ENCODE measurements around the gene HBG1.

The HBG1 gene

GRCh38 chr11:5224538-5225479 is 24.8 kb downstream of the HBG1 start:
- no peak for DNase-seq

- no peak for DNase-seq
These were observed 26.0 kb downstream of the HBG1 start for GRCh38 chr11:5223686-5224085.

DNA sequence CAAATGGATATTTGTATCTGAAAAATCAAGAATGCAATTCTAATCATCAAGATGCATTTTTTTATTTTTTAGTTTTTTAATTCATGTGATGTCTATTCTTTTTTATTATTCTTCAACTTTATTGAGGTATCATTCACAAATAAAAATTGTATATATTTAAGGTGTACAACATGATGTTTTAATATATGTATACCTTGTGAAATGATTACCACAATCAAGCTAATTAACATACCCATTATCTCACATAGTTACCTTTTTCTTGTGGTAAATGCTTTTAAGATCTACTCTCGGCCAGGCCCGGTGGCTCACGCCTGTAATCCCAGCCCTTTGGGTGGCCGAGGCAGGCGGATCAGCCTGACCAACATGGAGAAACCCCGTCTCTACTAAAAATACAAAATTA is 26.5 kb downstream of the HBG1 start:
- no peak for DNase-seq

DNA sequence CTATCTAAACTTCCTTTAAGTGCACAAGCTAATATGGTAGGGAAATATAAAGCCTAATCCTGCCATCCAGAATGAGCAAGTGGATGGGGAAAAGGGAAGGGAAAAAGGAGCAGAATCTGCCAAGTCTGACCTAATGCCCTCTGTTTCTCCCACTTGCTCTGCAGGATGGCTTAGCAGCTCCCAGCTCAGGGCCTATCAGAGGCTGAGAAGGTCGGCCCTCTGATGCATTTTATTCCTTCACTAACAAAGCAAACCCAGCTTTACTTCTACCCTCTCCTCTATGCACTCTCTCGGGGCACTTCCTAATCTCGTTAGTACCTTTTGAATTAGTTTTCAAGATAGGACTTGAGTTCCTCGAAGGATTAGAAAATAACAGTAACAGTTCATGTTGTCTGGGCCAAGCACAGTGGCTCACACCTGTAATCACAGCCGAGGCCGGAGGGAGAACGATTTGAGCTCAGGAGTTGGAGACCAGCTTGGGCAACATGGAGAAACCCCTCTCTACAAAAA is 39.2 kb downstream of the HBG1 start:
- DNase-seq: no peak

DNA sequence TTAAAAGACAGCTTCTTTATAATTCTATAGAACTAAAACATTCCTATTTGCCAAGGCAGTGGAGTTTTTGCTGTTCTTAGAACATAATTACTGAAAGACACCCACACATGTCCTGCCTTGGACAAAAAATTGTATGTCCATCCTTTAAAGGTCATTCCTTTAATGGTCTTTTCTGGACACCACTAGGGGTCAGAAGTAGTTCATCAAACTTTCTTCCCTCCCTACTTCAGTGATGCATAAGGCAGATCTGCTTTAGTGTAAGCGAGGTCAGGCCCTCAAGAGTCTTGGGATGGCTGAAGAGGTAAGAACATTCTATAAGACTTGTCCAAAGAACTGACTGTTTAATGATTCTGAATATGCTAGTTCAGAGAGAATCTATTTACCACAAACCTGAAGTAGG is 44.9 kb downstream of the HBG1 start:
- DNase-seq: no peak

DNA sequence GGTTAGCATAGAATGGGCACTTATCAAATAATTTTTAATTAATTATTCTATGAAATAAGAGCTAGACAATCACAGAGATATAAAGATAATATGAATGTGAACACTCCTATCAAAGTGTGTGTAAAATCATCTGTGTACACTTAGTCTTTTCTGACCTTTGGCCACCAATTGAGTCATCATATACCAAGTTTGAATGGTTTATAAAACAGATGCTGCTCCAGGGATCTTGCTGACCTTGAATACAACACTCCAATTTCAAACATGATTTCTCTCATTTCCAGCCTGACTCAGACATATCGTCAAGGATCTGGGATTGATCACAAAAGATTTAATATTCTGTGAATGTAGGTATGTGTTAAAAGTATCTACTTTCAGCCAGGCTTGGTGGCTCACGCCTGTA is 46.3 kb downstream of the HBG1 start:
- no peak for DNase-seq

GRCh38 chr11:5200582-5200981 is 49.1 kb downstream of the HBG1 start, which contains the start of gene OR51V1:
OR51V1 (minus strand) TSS chr11:5200682; CDS start chr11:5200682, 0 bp downstream.
- no peak for DNase-seq

DNA sequence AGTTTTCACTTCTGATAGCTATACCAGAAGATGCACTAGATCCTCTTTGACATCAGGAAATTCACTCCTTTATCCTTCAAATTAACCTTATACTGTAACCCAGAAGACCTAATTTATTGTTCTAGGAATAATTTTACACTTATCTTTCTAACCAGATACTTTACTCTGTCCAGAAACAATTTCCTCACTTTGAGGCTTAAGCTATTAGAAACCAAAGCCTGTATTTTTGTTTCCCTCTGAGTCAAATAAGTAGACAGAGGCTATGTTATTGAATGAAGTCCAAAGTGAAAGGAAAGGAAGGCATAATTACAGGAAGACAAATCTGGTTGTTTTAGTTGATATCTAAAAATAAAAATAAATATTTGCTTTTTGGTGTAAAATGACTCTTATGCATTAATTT is 51.4 kb downstream of the HBG1 start:
- no peak for DNase-seq
